Testis (tissue), 3 donors: ENCODE measurements around the gene GLT1D1. TPM values are rescaled to one million over a fixed set of nuclear protein-coding genes. Genes with fewer than 3 reads are reported as not detected.

Source experiments
- DNase-seq: peaks from one replicate; pipeline ENCODE4 v3.0.0-alpha.2; 2019
- H3K27ac ChIP-seq, 2 donors: fragments of 200-600 bp; sonication (generic); one replicate each; pipeline ENCODE4 v1.5.1; 2019
- H3K27me3 ChIP-seq: fragments of 200-600 bp; sonication (generic); one replicate; pipeline ENCODE4 v1.5.1; 2019
- H3K36me3 ChIP-seq: fragments of 200-600 bp; sonication (generic); one replicate; pipeline ENCODE4 v1.5.1; 2017; ENCODE audit warnings: low read depth; ENCODE audit errors: missing control alignments
- H3K4me1 ChIP-seq: fragments of 200-600 bp; sonication (generic); one replicate; pipeline ENCODE4 v1.5.1; 2019
- H3K4me3 ChIP-seq, 2 donors: fragments of 200-600 bp; sonication (generic); one replicate each; pipeline ENCODE4 v1.5.1; 2017 to 2019
- H3K9me3 ChIP-seq: fragments of 200-600 bp; sonication (generic); one replicate; pipeline ENCODE4 v1.5.1; 2017
- POLR2A ChIP-seq: fragments of 450-650 bp; IDR thresholded peaks from one replicate; pipeline ENCODE4 v1.6.1; 2017; ENCODE audit warnings: antibody characterized with exemption, mild to moderate bottlenecking, moderate library complexity
- WGBS, 2 donors: methylation state at CpG; one replicate each; pipeline ENCODE4 v1.1.5; 2018; 5-methylcytosine and 5-hydroxymethylcytosine counted together
- intact Hi-C: fragments of 100-400 bp; cut with DNase I; formaldehyde crosslinking; loops from one replicate; pipeline ENCODE4 v1.15.1; 2023; ENCODE audit warnings: low total_unique reads
- polyA plus RNA-seq: library from polyadenylated mRNA; stranded (reverse); fragments of 350-450 nt; fragmentation: Illumina TruSeq; extraction: RNeasy Lipid Tissue Mini Kit (QIAGEN cat#74804); gene quantifications from one replicate; pipeline ENCODE4 v1.2.3, GENCODE V29; 2014; ENCODE audit warnings: low read depth, low replicate concordance; ENCODE audit not compliant: insufficient read depth
- total RNA-seq, 2 donors: library from RNA; depleted of rRNA; stranded (reverse); fragments of >200 nt; gene quantifications; one replicate each; pipeline ENCODE4 v1.2.3, GENCODE V29; 2016
- TF ChIP-seq, protein P1 (sequence below), 3 experiments: fragments of 450-650 bp in 2 of 3; fragments of 200-600 bp in 1 of 3; sonication (generic) in 1 of 3; IDR thresholded peaks; one replicate each; pipeline ENCODE4 v1.5.1; 2016 to 2019; ENCODE audit warnings: antibody characterized with exemption in 3 of 3, mild to moderate bottlenecking in 2 of 3, moderate library complexity in 1 of 3

GLT1D1 gene
- total and polyA plus RNA-seq, 3 donors from 2014 or later = 10.0 to 42.3 (median 18.0) TPM

DNA sequence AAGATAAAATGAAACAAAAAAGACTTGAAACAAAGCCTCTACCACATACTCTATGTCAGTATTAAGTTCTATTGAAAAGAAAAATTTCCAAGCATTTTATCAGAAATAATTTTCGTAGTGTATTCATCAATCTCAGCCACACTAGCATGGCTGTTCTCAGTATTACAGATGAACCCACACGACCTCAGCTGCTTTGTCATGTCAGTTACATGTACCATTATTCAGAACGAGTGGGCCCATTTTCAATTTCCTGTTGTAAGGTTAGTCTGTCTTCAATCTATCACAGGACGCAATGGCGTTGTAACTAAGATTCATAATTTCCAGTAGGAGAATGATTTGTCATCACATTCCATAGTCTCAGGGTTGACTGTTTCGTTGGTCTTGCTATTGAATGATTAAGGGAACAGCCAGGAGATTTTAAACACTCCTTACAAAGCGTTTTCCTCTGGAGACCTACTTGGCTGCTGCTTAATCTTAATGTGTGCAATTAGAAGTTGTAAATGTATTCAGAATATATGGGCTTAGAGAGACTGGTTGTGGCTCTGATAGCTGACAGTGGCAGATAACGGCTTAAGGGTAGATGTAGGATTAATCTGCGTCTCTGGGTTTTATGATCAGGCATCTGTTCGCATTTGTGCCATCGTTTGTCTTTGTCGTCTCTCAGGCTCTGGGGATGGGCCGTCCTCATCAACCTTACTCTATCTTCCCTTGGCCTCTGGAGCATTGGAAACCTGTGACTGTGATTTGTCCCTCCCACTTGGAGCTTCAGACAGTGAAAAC is 65.4 kb downstream of the GLT1D1 start:
- no peaks in the 10 kb centered on the region for H3K27me3 ChIP-seq
- no peaks in the 10 kb centered on the region for H3K9me3 ChIP-seq
- no peaks in the 10 kb centered on the region for H3K4me1 ChIP-seq
- intact Hi-C loops = no loop called here
- no peak overlapping the region for H3K4me3 ChIP-seq
- 62 to 69% methylated on average over 13 of the region's 13 CpGs for WGBS, 2 donors
- no peaks in the 10 kb centered on the region for H3K36me3 ChIP-seq
- no peak overlapping the region for H3K27ac ChIP-seq
- no peak for DNase-seq
- TF ChIP-seq, protein P1, sequence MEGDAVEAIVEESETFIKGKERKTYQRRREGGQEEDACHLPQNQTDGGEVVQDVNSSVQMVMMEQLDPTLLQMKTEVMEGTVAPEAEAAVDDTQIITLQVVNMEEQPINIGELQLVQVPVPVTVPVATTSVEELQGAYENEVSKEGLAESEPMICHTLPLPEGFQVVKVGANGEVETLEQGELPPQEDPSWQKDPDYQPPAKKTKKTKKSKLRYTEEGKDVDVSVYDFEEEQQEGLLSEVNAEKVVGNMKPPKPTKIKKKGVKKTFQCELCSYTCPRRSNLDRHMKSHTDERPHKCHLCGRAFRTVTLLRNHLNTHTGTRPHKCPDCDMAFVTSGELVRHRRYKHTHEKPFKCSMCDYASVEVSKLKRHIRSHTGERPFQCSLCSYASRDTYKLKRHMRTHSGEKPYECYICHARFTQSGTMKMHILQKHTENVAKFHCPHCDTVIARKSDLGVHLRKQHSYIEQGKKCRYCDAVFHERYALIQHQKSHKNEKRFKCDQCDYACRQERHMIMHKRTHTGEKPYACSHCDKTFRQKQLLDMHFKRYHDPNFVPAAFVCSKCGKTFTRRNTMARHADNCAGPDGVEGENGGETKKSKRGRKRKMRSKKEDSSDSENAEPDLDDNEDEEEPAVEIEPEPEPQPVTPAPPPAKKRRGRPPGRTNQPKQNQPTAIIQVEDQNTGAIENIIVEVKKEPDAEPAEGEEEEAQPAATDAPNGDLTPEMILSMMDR (IDR thresholded peaks at IDR 0.05) = no peak
- no peak for TF ChIP-seq POLR2A

DNA sequence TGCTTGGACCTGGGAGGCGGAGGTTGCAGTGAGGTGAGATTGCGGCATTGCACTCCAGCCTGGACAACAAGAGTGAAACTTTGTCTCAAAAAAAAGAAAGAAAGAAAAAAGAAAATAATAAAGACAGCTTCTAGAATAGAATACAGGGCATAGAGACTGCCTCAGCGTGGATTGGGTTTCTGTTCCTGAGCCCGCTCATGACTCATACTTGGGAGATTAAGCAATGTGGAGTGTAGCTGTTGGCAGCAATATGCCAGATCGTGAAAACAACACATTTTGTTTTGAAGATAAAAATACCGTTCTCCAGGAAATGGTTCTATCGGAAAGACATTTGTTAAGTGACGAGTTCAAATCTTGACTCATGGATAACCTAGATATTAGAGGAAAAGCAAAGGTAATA is 67.2 kb downstream of the GLT1D1 start:
- Histone ChIP-seq H3K27me3 (no peaks in the 10 kb centered on the region), H3K27ac (no peak overlapping the region), H3K4me1 (no peaks in the 10 kb centered on the region), H3K9me3 (no peaks in the 10 kb centered on the region), H3K4me3 (no peak overlapping the region), H3K36me3 (no peaks in the 10 kb centered on the region)
- no peak for TF ChIP-seq POLR2A
- TF ChIP-seq, protein P1 (IDR thresholded peaks at IDR 0.05) = no peak
- 82 to 84% methylated on average over 8 of the region's 8 CpGs for WGBS, 2 donors
- intact Hi-C loops = no loop called here
- no peak for DNase-seq

DNA sequence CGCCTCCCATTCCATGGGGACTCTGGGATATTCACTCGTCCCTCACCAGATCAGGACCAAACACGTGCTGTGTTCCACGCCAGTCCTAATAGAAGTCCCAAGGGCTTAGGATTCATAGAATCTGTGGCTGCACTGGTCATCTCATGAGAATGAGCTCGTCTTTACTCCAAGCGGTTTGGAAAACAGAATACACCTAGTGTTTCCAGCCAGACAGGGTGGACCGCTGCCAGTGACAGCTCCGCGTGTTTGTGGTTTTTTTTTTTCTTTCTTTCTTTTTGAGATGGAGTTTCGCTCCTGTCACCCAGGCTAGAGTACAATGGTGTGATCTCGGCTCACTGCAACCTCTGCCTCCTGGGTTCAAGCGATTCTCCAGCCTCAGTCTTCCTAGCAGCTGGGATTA is 75.1 kb downstream of the GLT1D1 start:
- no peaks in the 10 kb centered on the region for H3K9me3 ChIP-seq
- H3K27ac ChIP-seq = no peak overlapping the region
- DNase-seq = no peak
- no peaks in the 10 kb centered on the region for H3K27me3 ChIP-seq
- no peaks in the 10 kb centered on the region for H3K4me1 ChIP-seq
- H3K4me3 ChIP-seq = no peak overlapping the region
- TF ChIP-seq, protein P1 (IDR thresholded peaks at IDR 0.05) = no peak
- no peak for TF ChIP-seq POLR2A
- WGBS, 2 donors = 88 to 89% methylated on average over 11 to 12 of the region's 12 CpGs
- H3K36me3 ChIP-seq = no peaks in the 10 kb centered on the region
- intact Hi-C loops = no loop called here

DNA sequence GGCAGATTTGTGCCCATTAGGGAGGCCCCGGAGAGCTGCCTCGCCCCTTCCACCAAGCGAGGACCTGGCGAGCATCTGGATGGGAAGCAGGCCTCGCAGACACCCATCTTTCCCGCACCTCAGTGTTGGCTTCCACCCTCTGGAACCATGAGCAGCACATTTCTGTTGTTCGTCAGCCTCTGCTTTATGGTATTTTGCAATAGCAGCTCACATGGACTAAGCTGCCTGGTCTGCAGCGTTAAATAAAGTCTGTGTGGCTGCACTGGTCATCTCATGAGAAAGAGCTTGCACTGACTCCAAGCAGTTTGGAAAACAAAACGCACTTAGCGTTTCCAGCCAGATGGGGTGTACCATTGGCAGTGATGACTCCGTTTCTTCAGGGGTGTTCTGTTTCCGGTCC is 75.8 kb downstream of the GLT1D1 start:
- WGBS, 2 donors = 86 to 94% methylated on average over 5 to 12 of the region's 12 CpGs
- no peak for DNase-seq
- Histone ChIP-seq H3K4me1 (no peaks in the 10 kb centered on the region), H3K27ac (no peak overlapping the region), H3K27me3 (no peaks in the 10 kb centered on the region), H3K9me3 (no peaks in the 10 kb centered on the region), H3K36me3 (no peaks in the 10 kb centered on the region), H3K4me3 (no peak overlapping the region)
- intact Hi-C loops = no loop called here
- TF ChIP-seq, protein P1 (IDR thresholded peaks at IDR 0.05) = no peak
- no peak for TF ChIP-seq POLR2A

DNA sequence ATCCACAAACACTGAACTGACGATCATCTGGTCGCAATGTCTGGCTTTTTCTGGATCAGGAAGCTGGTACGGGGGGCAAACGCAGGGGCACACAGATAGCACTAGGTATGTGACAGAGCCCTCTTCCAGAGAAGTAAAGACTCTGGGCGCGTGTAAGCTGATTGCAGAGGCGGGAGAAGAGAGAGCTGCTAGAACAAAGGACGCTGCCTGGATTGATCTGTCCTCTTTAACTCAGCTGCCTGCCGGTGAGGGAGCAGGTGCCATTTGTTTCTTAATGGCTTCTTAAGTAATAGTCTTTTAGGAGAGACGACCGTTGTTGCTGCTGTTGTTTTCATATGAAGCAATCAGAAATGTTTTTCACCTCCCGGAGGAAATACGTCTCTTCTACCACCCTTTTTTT is 77.3 kb downstream of the GLT1D1 start:
- 57 to 62% methylated on average over 13 of the region's 13 CpGs for WGBS, 2 donors
- no peak for DNase-seq
- no peak overlapping the region for H3K27ac ChIP-seq
- H3K27me3 ChIP-seq = no peaks in the 10 kb centered on the region
- TF ChIP-seq, protein P1 (IDR thresholded peaks at IDR 0.05) = no peak
- TF ChIP-seq POLR2A = no peak
- intact Hi-C loops = no loop called here
- no peaks in the 10 kb centered on the region for H3K9me3 ChIP-seq
- no peaks in the 10 kb centered on the region for H3K36me3 ChIP-seq
- H3K4me3 ChIP-seq = no peak overlapping the region
- H3K4me1 ChIP-seq = no peaks in the 10 kb centered on the region
